Urinary bladder (tissue), 4 donors: ENCODE data around the gene SGSM1. TPM values are rescaled to one million over a fixed set of nuclear protein-coding genes. Genes with fewer than 3 reads are reported as not detected.

Experiments used
- DNase-seq: peaks from one replicate; pipeline ENCODE4 v3.0.0-alpha.2; 2015; ENCODE audit errors: extremely low spot score
- H3K27ac ChIP-seq: one replicate; pipeline ENCODE4 v1.5.1; 2013; ENCODE audit warnings: low read depth, mild to moderate bottlenecking, moderate library complexity
- H3K36me3 ChIP-seq: one replicate; pipeline ENCODE4 v1.6.1; 2013; ENCODE audit warnings: mild to moderate bottlenecking, moderate library complexity; ENCODE audit not compliant: insufficient read depth
- H3K4me1 ChIP-seq: one replicate; pipeline ENCODE4 v1.6.1; 2013; ENCODE audit warnings: mild to moderate bottlenecking, moderate library complexity; ENCODE audit not compliant: insufficient read depth
- H3K4me3 ChIP-seq: one replicate; pipeline ENCODE4 v1.5.1; 2013; ENCODE audit warnings: low read depth, low read length
- WGBS: extraction: QIAGEN DNeasy Blood & Tissue Kit; methylation state at CpG from one replicate; pipeline ENCODE4 v1.1.7; 2013; 5-methylcytosine and 5-hydroxymethylcytosine counted together
- polyA plus RNA-seq: library from polyadenylated mRNA; stranded (reverse); fragments of 200-250 nt; gene quantifications from one replicate; pipeline ENCODE4 v1.2.3, GENCODE V29; 2013
- total RNA-seq: library from RNA; depleted of rRNA; stranded (reverse); fragments of >200 nt; gene quantifications from one replicate; pipeline ENCODE4 v1.2.3, GENCODE V29; 2014
- donor health status: healthy with polysubstance abuse.
- donor health status: healthy.

Gene SGSM1
- total and polyA plus RNA-seq, 2 donors, result 1.9 to 2.0 TPM

- WGBS, result 88% methylated on average over 3 of the region's 3 CpGs
- no peak overlapping the region for H3K27ac ChIP-seq
- H3K4me1 ChIP-seq, result no peaks in the 10 kb centered on the region
- no peak overlapping the region for H3K4me3 ChIP-seq
- H3K36me3 ChIP-seq, result no peaks in the 10 kb centered on the region
- no peak for DNase-seq
Measured at GRCh38 chr22:24789516-24789915, 16.5 kb upstream of the SGSM1 start.

- Histone ChIP-seq H3K36me3 (no peaks in the 10 kb centered on the region), H3K4me1 (no peaks in the 10 kb centered on the region), H3K27ac (no peak overlapping the region), H3K4me3 (no peak overlapping the region)
- DNase-seq, result no peak
- 89% methylated on average over 6 of the region's 6 CpGs for WGBS
Measured at GRCh38 chr22:24791362-24791761, 14.6 kb upstream of the SGSM1 start.

- H3K4me1 ChIP-seq, result no peaks in the 10 kb centered on the region
- 84% methylated on average over 3 of the region's 3 CpGs for WGBS
- no peaks in the 10 kb centered on the region for H3K36me3 ChIP-seq
- no peak for DNase-seq
- no peak overlapping the region for H3K4me3 ChIP-seq
- no peak overlapping the region for H3K27ac ChIP-seq
Measured at GRCh38 chr22:24796056-24796455, 10.0 kb upstream of the SGSM1 start.

DNA sequence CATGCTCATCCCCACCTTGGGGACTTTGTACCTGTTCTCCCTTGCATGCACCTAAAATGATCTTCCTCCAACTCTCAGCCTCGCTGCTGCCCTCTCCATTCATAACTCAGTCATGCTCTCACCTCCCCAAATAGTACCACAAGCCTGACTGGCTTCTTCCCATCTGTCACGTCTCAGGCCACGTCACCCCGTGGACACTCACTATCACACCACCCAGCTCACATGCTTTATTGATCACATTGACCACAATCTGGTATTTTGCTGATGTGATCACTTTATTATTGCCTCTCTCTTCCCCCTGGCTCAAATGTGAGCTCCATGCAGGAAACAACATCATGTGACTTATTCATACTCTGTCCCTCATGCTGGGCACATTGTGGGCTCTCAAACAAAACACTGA lies 9.2 kb upstream of the SGSM1 start:
- no peak overlapping the region for H3K4me3 ChIP-seq
- H3K4me1 ChIP-seq, result no peaks in the 10 kb centered on the region
- no peaks in the 10 kb centered on the region for H3K36me3 ChIP-seq
- H3K27ac ChIP-seq, result no peak overlapping the region
- WGBS, result 77% methylated on average over 4 of the region's 4 CpGs
- no peak for DNase-seq

DNA sequence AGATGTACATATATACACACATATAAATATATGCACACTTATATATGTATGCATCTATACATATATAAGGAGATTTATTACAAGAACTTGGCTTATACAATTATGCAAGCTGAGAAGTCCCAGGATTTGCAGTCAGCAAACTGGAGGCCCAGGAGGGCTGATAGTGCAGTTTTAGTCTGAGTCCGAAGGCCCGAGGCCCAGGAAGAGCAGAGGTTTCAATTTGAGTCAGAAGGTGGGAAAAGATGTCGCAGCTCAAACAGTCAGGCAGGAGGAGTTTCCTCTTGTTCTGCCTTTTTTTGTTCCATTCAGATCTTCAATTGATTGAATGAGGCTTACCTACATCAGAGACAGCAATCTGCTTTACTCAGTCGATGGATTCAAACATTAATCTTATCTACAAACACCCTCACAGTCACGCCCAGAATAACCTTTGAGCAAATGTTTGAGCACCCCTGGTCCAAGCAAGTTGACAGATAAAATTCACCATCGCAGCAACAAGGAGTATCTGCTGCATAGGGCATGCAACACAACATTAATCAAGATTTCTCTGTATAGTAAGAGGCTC lies 4.0 kb upstream of the SGSM1 start:
- WGBS, result 70% methylated on average over 6 of the region's 6 CpGs
- Histone ChIP-seq H3K27ac (no peak overlapping the region), H3K36me3 (no peaks in the 10 kb centered on the region), H3K4me1 (no peaks in the 10 kb centered on the region), H3K4me3 (no peak overlapping the region)
- no peak for DNase-seq

- no peak overlapping the region for H3K27ac ChIP-seq
- WGBS, result 65% methylated on average over 3 of the region's 3 CpGs
- no peaks in the 10 kb centered on the region for H3K36me3 ChIP-seq
- H3K4me1 ChIP-seq, result no peaks in the 10 kb centered on the region
- DNase-seq, result no peak
- H3K4me3 ChIP-seq, result no peak overlapping the region
Measured at GRCh38 chr22:24803064-24803542, 2.9 kb upstream of the SGSM1 start.

GRCh38 chr22:24806663-24807001 lies 621 bp downstream of the SGSM1 start:
- H3K4me1 ChIP-seq, result no peaks in the 10 kb centered on the region
- no peak for DNase-seq

GRCh38 chr22:24807284-24807950 lies 1.4 kb downstream of the SGSM1 start:
- Histone ChIP-seq H3K4me3 (no peak overlapping the region), H3K27ac (no peak overlapping the region), H3K4me1 (no peaks in the 10 kb centered on the region), H3K36me3 (no peaks in the 10 kb centered on the region)
- 56% methylated on average over 11 of the region's 11 CpGs for WGBS
- no peak for DNase-seq

More at GRCh38 chr22:24806663-24807001, 621 bp downstream of the SGSM1 start:
- 48% methylated on average over 11 of the region's 11 CpGs for WGBS
- H3K4me3 ChIP-seq, result peak overlapping the region; percentile 55
- H3K36me3 ChIP-seq, result no peaks in the 10 kb centered on the region
- H3K27ac ChIP-seq, result no peak overlapping the region

DNA sequence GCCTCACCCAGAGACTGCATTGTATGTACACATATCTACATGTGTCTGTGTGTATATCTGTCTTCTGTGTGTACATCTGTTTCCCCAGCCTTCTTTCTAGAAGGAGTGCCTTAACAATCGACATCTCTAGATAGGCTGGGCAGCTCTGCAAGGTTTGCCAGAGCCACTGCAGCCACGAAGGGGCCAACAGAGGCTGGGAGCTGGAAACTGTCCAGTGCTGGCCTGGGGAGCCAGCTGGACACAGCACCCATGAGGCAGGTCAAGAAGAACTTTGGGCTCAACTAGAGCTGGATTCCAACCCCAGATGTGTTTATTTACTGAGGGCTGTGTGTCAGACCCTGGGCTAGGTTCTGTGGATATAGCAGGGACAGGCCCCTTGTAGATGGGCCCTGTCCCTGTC lies 3.3 kb downstream of the SGSM1 start:
- H3K4me1 ChIP-seq, result no peaks in the 10 kb centered on the region
- no peak overlapping the region for H3K4me3 ChIP-seq
- WGBS, result 14% methylated on average over 2 of the region's 2 CpGs
- no peak for DNase-seq
- no peak overlapping the region for H3K27ac ChIP-seq
- H3K36me3 ChIP-seq, result no peaks in the 10 kb centered on the region

DNA sequence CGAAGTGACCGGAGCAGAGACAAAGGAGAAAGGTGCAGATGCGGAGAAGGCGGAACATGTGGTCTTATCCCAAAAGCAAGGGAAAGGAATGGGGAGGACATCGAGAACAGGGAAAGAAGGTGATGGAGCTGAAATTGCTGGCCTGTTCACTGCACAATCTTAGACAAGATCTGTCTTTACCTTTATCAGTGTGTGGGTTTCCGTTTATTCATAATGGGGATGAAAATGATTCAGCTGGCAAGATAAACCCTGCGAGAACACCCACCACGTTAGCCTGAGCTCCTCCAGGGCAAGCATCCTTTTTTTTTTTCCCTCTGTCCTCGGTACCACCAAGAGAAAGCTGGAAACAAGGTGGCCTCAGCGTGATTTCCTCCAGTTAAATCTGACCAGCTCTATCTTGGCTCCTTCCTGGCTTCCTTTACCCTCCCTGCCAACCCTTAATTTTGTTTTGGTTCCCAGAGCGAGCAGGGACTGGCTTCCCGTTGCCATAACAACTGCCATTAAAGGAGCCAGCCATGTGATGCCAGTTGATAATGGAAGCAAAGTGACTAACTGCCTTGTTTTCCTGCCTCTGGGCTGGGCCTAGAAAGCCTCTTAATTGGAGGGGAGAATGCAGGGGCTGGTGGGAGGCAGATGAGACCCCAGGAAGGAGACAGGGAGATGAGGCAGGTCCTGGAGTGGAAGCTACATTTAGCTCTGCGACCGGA lies 4.2 kb downstream of the SGSM1 start:
- H3K4me3 ChIP-seq, result no peak overlapping the region
- no peaks in the 10 kb centered on the region for H3K36me3 ChIP-seq
- 55% methylated on average over 14 of the region's 14 CpGs for WGBS
- DNase-seq, result no peak
- no peak overlapping the region for H3K27ac ChIP-seq
- no peaks in the 10 kb centered on the region for H3K4me1 ChIP-seq

DNA sequence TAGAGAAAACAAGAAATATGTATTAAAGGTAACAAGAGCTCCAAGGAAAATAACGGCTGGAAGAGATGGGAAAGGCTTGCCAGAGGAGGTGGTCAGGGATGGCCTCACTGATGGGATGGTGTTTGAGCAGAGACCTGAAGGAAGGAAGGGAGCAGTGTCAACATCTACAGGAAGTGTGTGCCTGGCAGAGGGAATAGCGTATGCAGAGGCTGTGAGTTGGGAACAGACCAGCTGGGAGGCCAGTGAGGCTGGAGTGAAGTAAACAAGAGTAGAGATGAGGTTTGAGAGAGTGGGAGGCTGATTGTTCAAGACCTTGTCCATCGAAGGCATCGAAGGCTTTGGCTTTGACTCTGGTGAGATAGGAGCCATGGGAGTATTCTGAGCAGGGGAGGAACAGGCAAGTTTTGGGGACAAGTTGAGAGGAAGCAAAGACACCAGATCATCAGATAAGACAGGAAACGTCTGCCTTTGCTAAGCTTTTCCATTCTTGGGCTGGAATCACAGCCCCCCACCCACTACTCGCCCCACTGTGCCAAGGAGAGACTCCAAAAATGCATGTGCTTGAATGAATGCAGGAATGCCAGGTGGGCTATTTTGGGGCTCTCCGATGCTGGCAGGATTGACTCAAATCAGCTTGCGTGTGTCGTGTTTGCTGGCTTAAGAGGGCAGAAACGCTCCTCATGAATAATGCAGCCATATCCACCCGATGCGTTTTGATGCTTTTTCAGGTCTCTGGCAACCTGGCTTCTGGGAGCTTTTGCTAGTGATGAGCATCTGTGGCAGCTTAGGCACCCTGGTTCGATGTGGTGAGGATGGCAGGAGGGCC lies 7.2 kb downstream of the SGSM1 start:
- Histone ChIP-seq H3K27ac (no peak overlapping the region), H3K4me3 (no peak overlapping the region), H3K4me1 (no peaks in the 10 kb centered on the region), H3K36me3 (no peaks in the 10 kb centered on the region)
- 75% methylated on average over 13 of the region's 13 CpGs for WGBS
- DNase-seq, result no peak

DNA sequence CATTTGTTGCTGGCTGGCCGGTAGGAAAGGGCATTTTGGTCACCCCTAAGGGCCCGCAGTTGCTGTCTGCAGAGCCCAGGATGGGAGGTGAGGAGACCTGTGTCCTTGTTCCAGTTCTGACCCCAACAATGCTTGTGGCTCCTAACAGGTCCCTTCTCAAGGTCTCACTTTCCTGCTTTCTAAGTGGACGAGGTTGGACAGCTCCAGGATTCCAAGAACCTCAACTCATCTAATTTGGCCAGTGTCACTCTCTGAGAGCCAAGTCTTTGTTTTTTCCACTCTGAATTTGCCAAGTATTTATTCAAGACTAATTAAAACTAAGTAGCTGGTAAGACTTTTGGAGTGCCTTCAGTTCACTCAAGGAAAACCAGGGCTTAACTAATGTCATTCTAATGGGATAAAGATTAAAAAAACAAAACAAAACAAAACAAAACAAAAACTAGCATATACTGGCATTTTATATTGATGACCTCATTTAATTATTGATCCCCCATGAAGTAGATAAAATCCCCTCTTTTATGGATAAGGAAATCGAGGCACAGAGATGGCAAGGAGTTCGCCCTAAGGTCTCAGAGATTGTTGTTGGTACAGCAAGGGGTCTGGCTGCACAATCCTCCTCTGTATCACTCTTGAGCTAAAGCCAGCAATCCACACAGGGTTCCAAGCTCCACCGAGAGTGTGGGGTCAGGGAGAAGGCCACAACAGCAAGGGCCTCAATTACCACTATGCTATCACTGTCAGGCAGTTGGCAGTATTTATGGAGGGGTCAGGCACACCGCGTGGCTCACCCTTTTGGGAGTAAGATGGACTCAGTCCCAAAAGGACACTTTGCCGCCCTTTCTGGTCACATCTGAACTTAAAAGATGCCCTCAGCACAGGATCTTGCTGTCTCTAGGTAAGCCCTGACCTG lies 8.1 kb downstream of the SGSM1 start:
- Histone ChIP-seq H3K4me3 (no peak overlapping the region), H3K27ac (no peak overlapping the region), H3K4me1 (no peaks in the 10 kb centered on the region), H3K36me3 (no peaks in the 10 kb centered on the region)
- WGBS, result 88% methylated on average over 9 of the region's 9 CpGs
- DNase-seq, result no peak

GRCh38 chr22:24816806-24817205 lies 10.8 kb downstream of the SGSM1 start:
- Histone ChIP-seq H3K36me3 (no peaks in the 10 kb centered on the region), H3K4me3 (no peak overlapping the region), H3K27ac (no peak overlapping the region), H3K4me1 (no peaks in the 10 kb centered on the region)
- WGBS, result 28% methylated on average over 4 of the region's 4 CpGs
- DNase-seq, result no peak
